Endothelial cell (in vitro differentiated cells): ENCODE data around the gene MTMR8. TPM values are rescaled to one million over a fixed set of nuclear protein-coding genes. Genes with fewer than 3 reads are reported as not detected.

Experiments
- DNase-seq: peaks from one replicate; pipeline ENCODE4 v3.0.0; 2021; ENCODE audit warnings: low spot score
- H3K27ac Mint-ChIP-seq: one replicate; pipeline ENCODE4 v1.8.0; 2021; ENCODE audit warnings: mixed read lengths, inconsistent platforms; ENCODE audit not compliant: unreplicated experiment
- H3K27me3 Mint-ChIP-seq: one replicate; pipeline ENCODE4 v1.8.0; 2021; ENCODE audit warnings: mild to moderate bottlenecking, moderate library complexity, mixed read lengths, inconsistent platforms; ENCODE audit not compliant: unreplicated experiment
- H3K36me3 Mint-ChIP-seq: one replicate; pipeline ENCODE4 v1.8.0; 2021; ENCODE audit warnings: mild to moderate bottlenecking, low read depth, mixed read lengths, inconsistent platforms; ENCODE audit not compliant: unreplicated experiment
- H3K4me1 Mint-ChIP-seq: one replicate; pipeline ENCODE4 v1.8.0; 2021; ENCODE audit warnings: mild to moderate bottlenecking, mixed read lengths, inconsistent platforms; ENCODE audit not compliant: unreplicated experiment
- H3K4me3 Mint-ChIP-seq: one replicate; pipeline ENCODE4 v1.8.0; 2021; ENCODE audit warnings: mild to moderate bottlenecking, mixed read lengths, inconsistent platforms; ENCODE audit not compliant: unreplicated experiment
- H3K9me3 Mint-ChIP-seq: one replicate; pipeline ENCODE4 v1.8.0; 2021; ENCODE audit warnings: mixed read lengths, inconsistent platforms; ENCODE audit not compliant: unreplicated experiment
- CTCF ChIP-seq: fragments of 200-600 bp; sonication (generic); IDR thresholded peaks from one replicate; pipeline ENCODE4 v1.5.0; 2021; ENCODE audit warnings: antibody characterized with exemption; ENCODE audit not compliant: unreplicated experiment
- total RNA-seq: library from RNA; stranded (reverse); fragmentation: NEBNext Ultra II Directional; extraction: Animal tissue kit (Norgen Biotek cat#: 25700); gene quantifications from one replicate; pipeline ENCODE4 v1.2.1, GENCODE V29; 2021; ENCODE audit not compliant: unreplicated experiment

MTMR8 gene
- total RNA-seq, 1 donor from 2014 or later: 3.4 TPM

- Mint-ChIP-seq H3K9me3 (no peaks in the 10 kb centered on the region), H3K4me3 (no peak overlapping the region)
Measured at GRCh38 chrX:64334467-64334866, 60.8 kb downstream of the MTMR8 start.

GRCh38 chrX:64330284-64330683 is 65.0 kb downstream of the MTMR8 start:
- DNase-seq: no peak
- Mint-ChIP-seq H3K27ac (no peak overlapping the region), H3K9me3 (no peaks in the 10 kb centered on the region), H3K27me3 (no peaks in the 10 kb centered on the region), H3K4me3 (no peak overlapping the region), H3K36me3 (no peaks in the 10 kb centered on the region), H3K4me1 (no peaks in the 10 kb centered on the region)
- TF ChIP-seq CTCF: no peak

More at GRCh38 chrX:64334467-64334866, 60.8 kb downstream of the MTMR8 start:
- no peaks in the 10 kb centered on the region for H3K36me3 Mint-ChIP-seq
- no peaks in the 10 kb centered on the region for H3K27me3 Mint-ChIP-seq
- no peaks in the 10 kb centered on the region for H3K4me1 Mint-ChIP-seq
- no peak for DNase-seq
- H3K27ac Mint-ChIP-seq: no peak overlapping the region
- TF ChIP-seq CTCF: no peak

DNA sequence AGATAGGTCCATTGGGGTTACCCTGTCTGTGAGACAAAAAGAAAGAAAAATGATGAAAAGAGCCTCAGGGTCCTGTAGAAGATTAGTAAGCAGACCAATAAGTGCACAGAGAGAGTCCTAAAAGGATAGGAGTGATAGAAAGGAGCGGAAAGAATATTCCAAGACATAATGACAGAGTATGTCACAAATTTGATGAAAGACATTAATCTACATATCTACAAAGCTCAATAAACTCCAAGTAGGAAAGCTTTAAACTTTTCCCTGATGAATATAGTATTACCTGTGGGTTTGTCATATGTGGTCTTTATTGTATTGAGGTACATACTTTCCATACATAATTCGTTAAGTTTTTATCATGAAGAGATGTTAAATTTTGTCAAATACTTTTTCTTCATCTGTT is 73.7 kb downstream of the MTMR8 start:
- no peak overlapping the region for H3K27ac Mint-ChIP-seq
- H3K27me3 Mint-ChIP-seq: no peaks in the 10 kb centered on the region
- no peak for DNase-seq
- H3K4me3 Mint-ChIP-seq: no peak overlapping the region
- H3K4me1 Mint-ChIP-seq: no peaks in the 10 kb centered on the region
- no peaks in the 10 kb centered on the region for H3K9me3 Mint-ChIP-seq
- TF ChIP-seq CTCF: no peak
- no peaks in the 10 kb centered on the region for H3K36me3 Mint-ChIP-seq

DNA sequence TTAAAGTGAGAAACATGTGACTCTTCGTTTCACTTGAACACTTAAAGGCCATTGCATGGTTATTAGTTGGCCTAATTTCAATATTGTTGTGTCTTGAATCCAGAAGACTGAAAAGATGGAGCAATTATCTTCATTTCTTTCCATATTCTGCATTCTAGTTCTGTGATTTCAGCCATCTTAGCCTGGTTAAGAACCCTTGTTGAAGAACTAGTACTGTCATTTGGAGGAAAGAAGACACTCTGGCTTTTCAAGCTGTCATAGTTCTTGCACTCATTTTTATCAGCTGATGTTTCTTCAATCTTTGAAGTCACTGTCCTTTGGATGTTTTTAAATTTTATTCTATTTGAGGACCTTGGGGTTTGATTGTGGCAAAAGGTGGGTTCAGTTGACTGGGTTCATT is 81.6 kb downstream of the MTMR8 start:
- Mint-ChIP-seq H3K36me3 (no peaks in the 10 kb centered on the region), H3K4me3 (no peak overlapping the region), H3K9me3 (no peaks in the 10 kb centered on the region), H3K27ac (no peak overlapping the region), H3K27me3 (no peaks in the 10 kb centered on the region), H3K4me1 (no peaks in the 10 kb centered on the region)
- no peak for TF ChIP-seq CTCF
- no peak for DNase-seq

- no peak for DNase-seq
- Mint-ChIP-seq H3K27ac (no peak overlapping the region), H3K27me3 (peaks cover 2% of the 10 kb centered on the region), H3K36me3 (peaks cover 4% of the 10 kb centered on the region), H3K4me1 (no peaks in the 10 kb centered on the region), H3K9me3 (no peaks in the 10 kb centered on the region), H3K4me3 (no peak overlapping the region)
- no peak for TF ChIP-seq CTCF
Measured at GRCh38 chrX:64306712-64307111, 88.5 kb downstream of the MTMR8 start.
